Measurements from ENCODE around the gene CMBL.
"Not testable (repeated sequence)": the region's sequence is repeated elsewhere in the genome, so short reads cannot be mapped to it uniquely, and the experiment has no call there.

CMBL gene

GRCh38 chr5:10265245-10266109 is 42.2 kb downstream of the CMBL start:
- DNase-seq = peak in 1 of 10 donors; percentile 18
- intact Hi-C loops (cut with DNase I) = no loop called here

- intact Hi-C loops (cut with DNase I) = no loop called here
- no peak for DNase-seq
Observed at GRCh38 chr5:10264604-10265003, 43.1 kb downstream of the CMBL start.

GRCh38 chr5:10262995-10263394 is 44.7 kb downstream of the CMBL start:
- intact Hi-C loops (cut with DNase I) = no loop called here
- peak in 1 of 10 donors; percentile 49 for DNase-seq

- intact Hi-C loops (cut with DNase I) = no loop called here
- DNase-seq = peak in 1 of 10 donors; percentile 27
Observed at GRCh38 chr5:10262121-10262774, 45.5 kb downstream of the CMBL start.

GRCh38 chr5:10261065-10261464 is 46.6 kb downstream of the CMBL start:
- intact Hi-C loops (cut with DNase I) = no loop called here
- peak in 1 of 10 donors; percentile 8 for DNase-seq

GRCh38 chr5:10259899-10260298 is 47.8 kb downstream of the CMBL start:
- intact Hi-C loops (cut with DNase I) = no loop called here

GRCh38 chr5:10257870-10258269 is 49.8 kb downstream of the CMBL start:
- intact Hi-C loops (cut with DNase I) = no loop called here
- DNase-seq = no peak

More at GRCh38 chr5:10259899-10260298, 47.8 kb downstream of the CMBL start:
- DNase-seq = peak in 1 of 10 donors; percentile 10

GRCh38 chr5:10254686-10255085 is 53.0 kb downstream of the CMBL start:
- intact Hi-C loops (cut with DNase I) = no loop called here
- no peak for DNase-seq

GRCh38 chr5:10253390-10253789 is 54.3 kb downstream of the CMBL start:
- peak in 1 of 10 donors; percentile 21 for DNase-seq
- intact Hi-C loops (cut with DNase I) = no loop called here

GRCh38 chr5:10251405-10251804 is 56.3 kb downstream of the CMBL start:
- peak in 1 of 10 donors; percentile 7 for DNase-seq
- intact Hi-C loops (cut with DNase I) = no loop called here

GRCh38 chr5:10250806-10251276 is 56.9 kb downstream of the CMBL start:
- no peak for DNase-seq
- intact Hi-C loops (cut with DNase I) = no loop called here

GRCh38 chr5:10249948-10250805 is 57.5 kb downstream of the CMBL start, which contains the start of gene CCT5:
TSS of gene CCT5 (plus strand) at chr5:10250280. CDS start at chr5:10250341, 61 bp downstream.
- intact Hi-C loops (cut with DNase I) = no loop called here
- peak; percentile 84 to 97 (median 86) for DNase-seq

- intact Hi-C loops (cut with DNase I) = no loop called here
- peak in 1 of 10 donors; percentile 81 for DNase-seq
Observed at GRCh38 chr5:10248378-10249260, 59.1 kb downstream of the CMBL start.

- intact Hi-C loops (cut with DNase I) = not testable (repeated sequence)
- peak in 1 of 10 donors; percentile 22 for DNase-seq
Observed at GRCh38 chr5:10247217-10247616, 60.5 kb downstream of the CMBL start.

- peak in 1 of 10 donors; percentile 8 for DNase-seq
- intact Hi-C loops (cut with DNase I) = no loop called here
Observed at GRCh38 chr5:10246761-10247160, 60.9 kb downstream of the CMBL start.

- peak in 1 of 10 donors; percentile 31 for DNase-seq
- intact Hi-C loops (cut with DNase I) = no loop called here
Observed at GRCh38 chr5:10244342-10244944, 63.3 kb downstream of the CMBL start.

GRCh38 chr5:10243660-10244240 is 64.0 kb downstream of the CMBL start:
- intact Hi-C loops (cut with DNase I) = no loop called here

GRCh38 chr5:10235350-10235749 is 72.4 kb downstream of the CMBL start:
- intact Hi-C loops (cut with DNase I) = no loop called here
- peak in 1 of 10 donors; percentile 36 for DNase-seq

More at GRCh38 chr5:10243660-10244240, 64.0 kb downstream of the CMBL start:
- no peak for DNase-seq

GRCh38 chr5:10233505-10233904 is 74.2 kb downstream of the CMBL start:
- intact Hi-C loops (cut with DNase I) = no loop called here
- DNase-seq = peak in 7 of 10 donors; percentile 41 to 91 (median 54)
